Putamen (tissue), 1 donor: ENCODE data around the gene SHB.
"Not testable (repeated sequence)": the region's sequence is repeated elsewhere in the genome, so short reads cannot be mapped to it uniquely, and the experiment has no call there.

ENCODE experiments used
- DNase-seq: peaks from one replicate; pipeline ENCODE4 v3.0.0-alpha.2; 2016; ENCODE audit warnings: low spot score

The SHB gene

GRCh38 chr9:37918665-37919170, 150.3 kb downstream of the SHB start:
- DNase-seq: no peak

GRCh38 chr9:37917801-37918664, 151.0 kb downstream of the SHB start:
- no peak for DNase-seq

GRCh38 chr9:37917313-37917731, 151.7 kb downstream of the SHB start:
- no peak for DNase-seq

GRCh38 chr9:37916471-37917312, 152.3 kb downstream of the SHB start:
- DNase-seq: no peak

GRCh38 chr9:37915911-37916470, 153.0 kb downstream of the SHB start:
- DNase-seq: no peak

- no peak for DNase-seq
Observed at GRCh38 chr9:37914701-37915358, 154.2 kb downstream of the SHB start.

GRCh38 chr9:37914154-37914551, 154.9 kb downstream of the SHB start:
- DNase-seq: no peak

GRCh38 chr9:37913480-37914153, 155.4 kb downstream of the SHB start:
- DNase-seq: peak; percentile 89

GRCh38 chr9:37911271-37911681, 157.8 kb downstream of the SHB start:
- no peak for DNase-seq

GRCh38 chr9:37910271-37910670, 158.8 kb downstream of the SHB start:
- DNase-seq: no peak

- DNase-seq: not testable (repeated sequence)
Observed at GRCh38 chr9:37909836-37910235, 159.2 kb downstream of the SHB start.

GRCh38 chr9:37909326-37909725, 159.7 kb downstream of the SHB start:
- DNase-seq: no peak

- no peak for DNase-seq
Observed at GRCh38 chr9:37908698-37909186, 160.3 kb downstream of the SHB start.

- DNase-seq: no peak
Observed at GRCh38 chr9:37908283-37908682, 160.7 kb downstream of the SHB start.

GRCh38 chr9:37906312-37907239, 162.5 kb downstream of the SHB start:
- no peak for DNase-seq

GRCh38 chr9:37905776-37906175, 163.3 kb downstream of the SHB start:
- DNase-seq: no peak

- DNase-seq: no peak
Observed at GRCh38 chr9:37905131-37905505, 163.9 kb downstream of the SHB start.

- DNase-seq: no peak
Observed at GRCh38 chr9:37904445-37905130, 164.4 kb downstream of the SHB start.

GRCh38 chr9:37903647-37904444, 165.2 kb downstream of the SHB start, which contains the start of gene SLC25A51:
SLC25A51 (minus strand) TSS chr9:37904127; CDS start chr9:37888550, 15,577 bp downstream.
- peak; percentile 90 for DNase-seq
